IPS-15b (cell line): Measurements from ENCODE around the gene ETS1.

Experiments used
- H3K27me3 ChIP-seq: one replicate; pipeline ENCODE4 v1.6.1; 2013; ENCODE audit warnings: low read length; ENCODE audit not compliant: control insufficient read depth, insufficient read depth
- H3K36me3 ChIP-seq: one replicate; pipeline ENCODE4 v1.6.1; 2013; ENCODE audit warnings: low read length; ENCODE audit not compliant: control insufficient read depth, insufficient read depth
- H3K4me1 ChIP-seq: one replicate; pipeline ENCODE4 v1.6.1; 2013; ENCODE audit warnings: mild to moderate bottlenecking, low read length; ENCODE audit not compliant: control insufficient read depth, insufficient read depth
- H3K4me3 ChIP-seq: one replicate; pipeline ENCODE4 v1.5.1; 2013; ENCODE audit warnings: low read depth, low read length
- H3K9ac ChIP-seq: one replicate; pipeline ENCODE4 v1.6.1; 2013; ENCODE audit warnings: low read depth, mild to moderate bottlenecking, low read length
- H3K9me3 ChIP-seq: one replicate; pipeline ENCODE4 v1.6.1; 2013; ENCODE audit warnings: mild to moderate bottlenecking, low read length; ENCODE audit not compliant: control insufficient read depth, insufficient read depth

ETS1 gene

DNA sequence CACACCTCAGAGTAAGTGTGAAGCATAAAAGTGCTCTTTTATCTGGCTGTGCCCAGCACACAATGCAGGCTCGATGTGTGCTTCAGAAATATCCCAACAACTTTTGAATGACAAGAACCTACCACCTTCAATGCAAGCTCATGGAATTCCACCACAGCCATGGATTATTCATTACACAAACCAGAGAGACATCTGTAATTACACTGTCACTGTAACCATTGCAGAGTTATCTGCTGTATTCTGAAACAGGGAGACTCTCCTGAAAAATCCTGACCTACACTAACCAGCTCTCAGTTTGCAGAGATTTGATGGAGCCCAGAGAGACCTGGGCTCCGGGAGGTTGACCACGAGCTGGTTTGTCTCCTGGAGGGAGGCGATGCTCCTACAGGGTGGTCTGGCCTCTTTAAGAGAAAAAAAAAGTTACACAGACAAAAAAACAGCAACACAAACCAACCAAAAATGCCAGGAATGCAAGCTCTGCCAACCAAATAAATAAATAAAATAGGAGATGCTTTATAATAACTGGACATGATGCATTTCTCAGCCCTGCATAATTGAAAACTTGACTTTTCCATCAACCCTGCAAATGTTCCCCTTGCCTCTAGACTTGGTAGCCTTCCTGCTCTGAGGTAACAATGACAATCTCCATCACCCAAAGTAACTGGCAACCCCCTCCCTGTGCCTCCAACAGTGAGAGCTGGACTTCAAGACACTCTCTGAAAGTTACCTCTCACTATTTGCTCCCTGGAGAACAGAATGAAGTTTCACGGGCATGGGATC, 69.7 kb downstream of the ETS1 start:
- Histone ChIP-seq H3K9ac (no peak overlapping the region), H3K4me3 (no peak overlapping the region), H3K36me3 (no peaks in the 10 kb centered on the region), H3K27me3 (peaks cover 23% of the 10 kb centered on the region), H3K9me3 (no peaks in the 10 kb centered on the region), H3K4me1 (peaks cover 3% of the 10 kb centered on the region)

DNA sequence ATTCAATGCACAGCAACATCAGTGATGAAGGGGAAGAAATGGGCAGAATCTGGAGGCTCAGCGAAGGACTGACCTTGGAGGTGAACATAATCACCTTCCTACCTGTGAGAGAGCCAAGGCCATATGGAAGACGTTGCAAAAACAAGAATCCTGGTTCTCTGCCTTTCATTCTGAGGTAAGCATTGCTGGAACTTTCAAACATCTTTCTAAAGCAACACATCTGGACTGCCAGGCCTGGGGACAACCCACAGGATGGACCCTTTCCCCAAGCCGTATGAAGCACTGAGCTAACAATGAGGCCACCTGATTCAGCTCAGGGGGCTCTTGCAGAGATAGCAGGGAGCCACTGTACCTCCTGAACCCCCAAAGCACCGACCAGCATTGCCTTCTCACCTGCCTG, 70.5 kb downstream of the ETS1 start:
- Histone ChIP-seq H3K4me3 (no peak overlapping the region), H3K9ac (no peak overlapping the region), H3K36me3 (no peaks in the 10 kb centered on the region)

DNA sequence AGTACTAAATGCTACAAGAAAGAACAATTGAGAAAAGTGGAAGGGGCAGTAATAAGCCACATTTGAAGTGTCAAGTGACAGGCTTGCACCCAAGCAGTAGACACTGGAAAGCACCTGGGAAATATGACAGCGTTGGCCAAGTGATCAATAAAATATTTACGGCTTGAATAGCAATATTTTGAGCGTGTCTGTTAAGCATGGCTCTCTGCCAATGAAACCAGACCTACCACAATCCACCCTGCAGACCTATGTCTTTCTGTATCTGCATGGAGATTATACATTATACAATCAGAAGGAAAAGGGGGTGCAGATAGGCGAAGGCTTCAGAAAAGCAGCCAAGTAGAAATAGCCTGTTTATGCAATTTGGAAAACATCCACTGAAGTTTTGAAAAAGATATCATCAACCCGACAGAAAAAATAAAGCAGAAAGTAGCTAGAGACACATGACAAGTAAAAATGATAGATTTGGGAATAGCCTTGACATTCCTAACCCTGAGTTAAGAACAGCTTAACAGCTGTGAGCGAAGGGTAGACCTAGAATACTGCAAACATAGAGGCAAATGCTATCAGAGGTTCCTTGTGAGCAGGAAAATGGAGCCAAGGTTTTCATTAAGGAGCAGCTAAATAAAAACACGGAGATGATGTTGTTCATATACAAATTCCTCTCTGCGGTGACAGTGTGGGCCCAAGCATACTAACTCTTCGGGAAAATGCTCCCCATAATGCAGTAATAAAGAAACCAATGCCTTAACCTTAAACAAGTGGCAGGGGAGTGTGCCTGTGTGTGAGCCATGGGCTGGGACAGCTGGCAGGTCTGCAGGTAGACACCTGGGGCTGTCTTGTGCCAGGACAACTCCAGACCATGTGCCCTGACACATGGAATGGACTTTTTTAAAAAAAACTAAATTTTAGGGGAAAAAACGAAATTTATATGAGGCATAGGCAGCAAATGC, 71.3 kb downstream of the ETS1 start:
- Histone ChIP-seq H3K9me3 (no peaks in the 10 kb centered on the region), H3K36me3 (no peaks in the 10 kb centered on the region), H3K4me3 (no peak overlapping the region), H3K27me3 (peaks cover 17% of the 10 kb centered on the region), H3K4me1 (peaks cover 3% of the 10 kb centered on the region), H3K9ac (no peak overlapping the region)

More for the DNA sequence above, 70.5 kb downstream of the ETS1 start:
- no peaks in the 10 kb centered on the region for H3K9me3 ChIP-seq
- H3K4me1 ChIP-seq, result peaks cover 3% of the 10 kb centered on the region
- peaks cover 23% of the 10 kb centered on the region for H3K27me3 ChIP-seq

GRCh38 chr11:128515086-128515485, 72.3 kb downstream of the ETS1 start:
- Histone ChIP-seq H3K9ac (no peak overlapping the region), H3K27me3 (peaks cover 7% of the 10 kb centered on the region), H3K4me3 (no peak overlapping the region), H3K4me1 (peaks cover 3% of the 10 kb centered on the region), H3K36me3 (no peaks in the 10 kb centered on the region), H3K9me3 (no peaks in the 10 kb centered on the region)

GRCh38 chr11:128513915-128514681, 73.3 kb downstream of the ETS1 start:
- Histone ChIP-seq H3K36me3 (no peaks in the 10 kb centered on the region), H3K27me3 (peaks cover 5% of the 10 kb centered on the region), H3K9me3 (no peaks in the 10 kb centered on the region), H3K4me3 (no peak overlapping the region), H3K4me1 (peaks cover 3% of the 10 kb centered on the region), H3K9ac (no peak overlapping the region)

- no peak overlapping the region for H3K4me3 ChIP-seq
- H3K9me3 ChIP-seq, result no peaks in the 10 kb centered on the region
- peaks cover 3% of the 10 kb centered on the region for H3K4me1 ChIP-seq
- no peaks in the 10 kb centered on the region for H3K27me3 ChIP-seq
- no peaks in the 10 kb centered on the region for H3K36me3 ChIP-seq
- no peak overlapping the region for H3K9ac ChIP-seq
Measured at GRCh38 chr11:128512474-128512996, 74.8 kb downstream of the ETS1 start.

- H3K27me3 ChIP-seq, result no peaks in the 10 kb centered on the region
- H3K36me3 ChIP-seq, result no peaks in the 10 kb centered on the region
- no peaks in the 10 kb centered on the region for H3K9me3 ChIP-seq
- no peak overlapping the region for H3K9ac ChIP-seq
- peaks cover 9% of the 10 kb centered on the region for H3K4me1 ChIP-seq
- H3K4me3 ChIP-seq, result no peak overlapping the region
Measured at GRCh38 chr11:128511712-128512111, 75.6 kb downstream of the ETS1 start.

GRCh38 chr11:128509621-128510389, 77.6 kb downstream of the ETS1 start:
- no peaks in the 10 kb centered on the region for H3K27me3 ChIP-seq
- no peak overlapping the region for H3K9ac ChIP-seq
- peaks cover 14% of the 10 kb centered on the region for H3K4me1 ChIP-seq
- no peaks in the 10 kb centered on the region for H3K36me3 ChIP-seq
- H3K9me3 ChIP-seq, result no peaks in the 10 kb centered on the region
- H3K4me3 ChIP-seq, result no peak overlapping the region

GRCh38 chr11:128508770-128509510, 78.4 kb downstream of the ETS1 start:
- Histone ChIP-seq H3K36me3 (no peaks in the 10 kb centered on the region), H3K4me1 (peaks cover 11% of the 10 kb centered on the region), H3K9ac (no peak overlapping the region), H3K9me3 (no peaks in the 10 kb centered on the region), H3K4me3 (no peak overlapping the region), H3K27me3 (no peaks in the 10 kb centered on the region)

- H3K36me3 ChIP-seq, result no peaks in the 10 kb centered on the region
- no peak overlapping the region for H3K4me3 ChIP-seq
- H3K27me3 ChIP-seq, result no peaks in the 10 kb centered on the region
- no peaks in the 10 kb centered on the region for H3K9me3 ChIP-seq
- peaks cover 11% of the 10 kb centered on the region for H3K4me1 ChIP-seq
- no peak overlapping the region for H3K9ac ChIP-seq
Measured at GRCh38 chr11:128507936-128508335, 79.4 kb downstream of the ETS1 start.
